Natural killer cell (primary cell): ENCODE results near the gene TXNRD3. TPM values are rescaled to one million over a fixed set of nuclear protein-coding genes. Genes with fewer than 3 reads are reported as not detected.

Experiments used
- ATAC-seq, 3 donors: fragments of 150-1000 bp in 2 of 3; fragments of 200-7000 bp in 1 of 3; cut with Tn5 transposase; 1 replicate in 1 of 3; 2 replicates in 2 of 3; pipeline ENCODE4 v1.10.0; 2021; ENCODE audit warnings: mild to moderate bottlenecking in 2 of 3, moderate library complexity in 2 of 3
- DNase-seq, 2 donors: peaks; one replicate each; pipeline versions ENCODE4 v3.0.0 to v3.0.0-alpha.2; 2013 to 2021; ENCODE audit warnings: mixed read lengths in 1 of 2
- H3K27ac ChIP-seq: one replicate; pipeline ENCODE4 v1.5.1; 2013; ENCODE audit warnings: mild to moderate bottlenecking, low read length
- H3K27me3 ChIP-seq: one replicate; pipeline ENCODE4 v1.6.1; 2013; ENCODE audit warnings: low read length; ENCODE audit not compliant: control insufficient read depth, insufficient read depth
- H3K36me3 ChIP-seq: one replicate; pipeline ENCODE4 v1.6.1; 2013; ENCODE audit warnings: low read length; ENCODE audit not compliant: control insufficient read depth, insufficient read depth
- H3K4me1 ChIP-seq: one replicate; pipeline ENCODE4 v1.6.1; 2013; ENCODE audit warnings: low read length; ENCODE audit not compliant: control insufficient read depth, insufficient read depth
- H3K4me3 ChIP-seq: one replicate; pipeline ENCODE4 v1.5.1; 2013; ENCODE audit warnings: low read length
- H3K9me3 ChIP-seq: one replicate; pipeline ENCODE4 v1.6.1; 2013; ENCODE audit warnings: low read length; ENCODE audit not compliant: control insufficient read depth, insufficient read depth
- H3K27ac Mint-ChIP-seq, 2 donors: one replicate each; pipeline ENCODE4 v1.8.0; 2022; ENCODE audit warnings: mild to moderate bottlenecking in 2 of 2, mixed read lengths in 2 of 2, moderate library complexity in 1 of 2
- H3K27me3 Mint-ChIP-seq, 2 donors: one replicate each; pipeline ENCODE4 v1.8.0; 2022; ENCODE audit warnings: low read depth in 2 of 2, mixed read lengths in 2 of 2
- H3K36me3 Mint-ChIP-seq: one replicate; pipeline ENCODE4 v1.8.0; 2022; ENCODE audit warnings: mixed read lengths
- H3K4me1 Mint-ChIP-seq, 2 donors: one replicate each; pipeline ENCODE4 v1.8.0; 2022; ENCODE audit warnings: mixed read lengths in 2 of 2
- H3K4me3 Mint-ChIP-seq: one replicate; pipeline ENCODE4 v1.8.0; 2022; ENCODE audit warnings: mild to moderate bottlenecking, moderate library complexity, mixed read lengths
- H3K9me3 Mint-ChIP-seq, 2 donors: one replicate each; pipeline ENCODE4 v1.8.0; 2022; ENCODE audit warnings: mixed read lengths in 2 of 2
- WGBS: methylation state at CpG from one replicate; pipeline ENCODE4 v1.1.7; 2013; ENCODE audit warnings: missing lambda C conversion rate; ENCODE audit not compliant: insufficient coverage; 5-methylcytosine and 5-hydroxymethylcytosine counted together
- intact Hi-C: fragments of 100-400 bp; cut with micrococcal nuclease; formaldehyde crosslinking; loops from one replicate; pipeline ENCODE4 v1.14.2; 2022
- total RNA-seq, 4 donors: library from RNA; stranded (reverse); fragments of 120-200 nt in 1 of 4; gene quantifications; one replicate each; pipeline versions ENCODE4 v1.2.3 to v1.2.4, GENCODE V29; 2013 to 2022
- TF ChIP-seq, protein P1 (sequence below): fragments of 200-600 bp; IDR thresholded peaks from one replicate; pipeline ENCODE4 v1.8.0; 2022; ENCODE audit warnings: antibody characterized with exemption

The TXNRD3 gene
- total RNA-seq, 3 donors from 2014 or later (not counting 1 experiment from before 2014, with no cell fraction given), result 0.77 to 1.1 (median 0.80) TPM

GRCh38 chr3:126649556-126650092 is 5.3 kb downstream of the TXNRD3 start:
- H3K36me3 ChIP-seq, result no peaks in the 10 kb centered on the region
- no peaks in the 10 kb centered on the region for H3K4me1 Mint-ChIP-seq
- H3K36me3 Mint-ChIP-seq, result no peaks in the 10 kb centered on the region
- H3K4me3 Mint-ChIP-seq, result no peak overlapping the region
- ATAC-seq (no peak), DNase-seq (no peak)
- intact Hi-C loops, result no loop called here
- no peak overlapping the region for H3K4me3 ChIP-seq
- no peak overlapping the region for H3K27ac Mint-ChIP-seq
- H3K27ac ChIP-seq, result no peak overlapping the region
- TF ChIP-seq, protein P1, sequence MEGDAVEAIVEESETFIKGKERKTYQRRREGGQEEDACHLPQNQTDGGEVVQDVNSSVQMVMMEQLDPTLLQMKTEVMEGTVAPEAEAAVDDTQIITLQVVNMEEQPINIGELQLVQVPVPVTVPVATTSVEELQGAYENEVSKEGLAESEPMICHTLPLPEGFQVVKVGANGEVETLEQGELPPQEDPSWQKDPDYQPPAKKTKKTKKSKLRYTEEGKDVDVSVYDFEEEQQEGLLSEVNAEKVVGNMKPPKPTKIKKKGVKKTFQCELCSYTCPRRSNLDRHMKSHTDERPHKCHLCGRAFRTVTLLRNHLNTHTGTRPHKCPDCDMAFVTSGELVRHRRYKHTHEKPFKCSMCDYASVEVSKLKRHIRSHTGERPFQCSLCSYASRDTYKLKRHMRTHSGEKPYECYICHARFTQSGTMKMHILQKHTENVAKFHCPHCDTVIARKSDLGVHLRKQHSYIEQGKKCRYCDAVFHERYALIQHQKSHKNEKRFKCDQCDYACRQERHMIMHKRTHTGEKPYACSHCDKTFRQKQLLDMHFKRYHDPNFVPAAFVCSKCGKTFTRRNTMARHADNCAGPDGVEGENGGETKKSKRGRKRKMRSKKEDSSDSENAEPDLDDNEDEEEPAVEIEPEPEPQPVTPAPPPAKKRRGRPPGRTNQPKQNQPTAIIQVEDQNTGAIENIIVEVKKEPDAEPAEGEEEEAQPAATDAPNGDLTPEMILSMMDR, result no peak
- H3K27me3 ChIP-seq, result no peaks in the 10 kb centered on the region
- H3K9me3 Mint-ChIP-seq, result no peaks in the 10 kb centered on the region
- H3K27me3 Mint-ChIP-seq, result peaks cover 26 to 32% of the 10 kb centered on the region in 2 donors
- H3K4me1 ChIP-seq, result peaks cover 4% of the 10 kb centered on the region
- H3K9me3 ChIP-seq, result no peaks in the 10 kb centered on the region
- WGBS, result 96% methylated on average over 2 of the region's 2 CpGs

DNA sequence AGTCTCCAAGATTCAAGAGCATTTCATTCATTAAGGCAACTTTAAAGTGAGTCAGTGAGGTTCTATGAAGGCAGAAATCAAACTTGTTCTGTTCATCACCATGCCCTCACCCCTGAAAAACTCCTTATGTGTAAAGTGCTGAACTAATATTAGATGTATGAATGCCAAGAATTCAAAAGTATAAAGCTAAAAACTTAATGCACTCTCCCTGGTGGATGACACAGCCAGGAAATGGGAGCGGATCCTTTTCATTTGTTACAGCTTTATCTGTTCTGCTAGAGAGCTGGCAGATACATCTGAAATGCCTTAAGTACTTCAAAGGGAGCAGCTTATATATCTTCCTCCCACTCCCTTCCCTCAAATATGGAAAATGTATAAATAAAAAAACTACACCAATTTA is 8.2 kb downstream of the TXNRD3 start:
- Histone ChIP-seq H3K27ac (no peak overlapping the region), H3K36me3 (no peaks in the 10 kb centered on the region), H3K4me3 (no peak overlapping the region), H3K9me3 (no peaks in the 10 kb centered on the region), H3K4me1 (no peaks in the 10 kb centered on the region), H3K27me3 (no peaks in the 10 kb centered on the region)
- Mint-ChIP-seq H3K27ac (no peak overlapping the region), H3K36me3 (no peaks in the 10 kb centered on the region), H3K4me3 (no peak overlapping the region), H3K27me3 (peaks cover 12 to 21% of the 10 kb centered on the region in 2 donors), H3K4me1 (no peaks in the 10 kb centered on the region), H3K9me3 (no peaks in the 10 kb centered on the region)
- intact Hi-C loops, result no loop called here
- 93% methylated on average over 1 of the region's 1 CpG for WGBS
- no peak for ATAC-seq
- DNase-seq, result no peak
- TF ChIP-seq, protein P1, result no peak

DNA sequence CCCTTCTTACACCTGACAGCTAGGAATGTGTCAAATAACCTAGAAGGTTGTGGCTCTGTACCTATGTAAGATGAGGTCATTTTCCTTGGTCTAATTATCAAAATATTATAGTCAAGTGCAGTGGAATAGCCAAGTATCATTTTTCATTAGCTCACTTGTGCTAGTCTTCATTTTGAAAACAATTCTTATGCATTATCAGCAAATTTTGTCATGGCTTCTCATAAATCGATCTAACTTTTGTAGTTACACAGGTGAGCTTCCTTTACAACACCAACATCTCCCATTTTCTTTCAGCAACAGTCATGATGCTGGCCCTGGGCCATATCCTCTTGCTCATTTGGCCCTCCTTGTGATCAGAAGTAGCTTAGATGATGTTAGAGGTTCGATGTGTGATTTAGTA is 10.3 kb downstream of the TXNRD3 start:
- Mint-ChIP-seq H3K9me3 (no peaks in the 10 kb centered on the region), H3K27ac (no peak overlapping the region), H3K27me3 (peaks cover 9 to 12% of the 10 kb centered on the region in 2 donors), H3K36me3 (no peaks in the 10 kb centered on the region), H3K4me1 (no peaks in the 10 kb centered on the region), H3K4me3 (no peak overlapping the region)
- Histone ChIP-seq H3K36me3 (no peaks in the 10 kb centered on the region), H3K27ac (no peak overlapping the region), H3K4me3 (no peak overlapping the region), H3K27me3 (no peaks in the 10 kb centered on the region), H3K4me1 (no peaks in the 10 kb centered on the region), H3K9me3 (no peaks in the 10 kb centered on the region)
- ATAC-seq (no peak), DNase-seq (no peak)
- 95% methylated on average over 1 of the region's 2 CpGs for WGBS
- intact Hi-C loops, result no loop called here
- TF ChIP-seq, protein P1, result no peak

DNA sequence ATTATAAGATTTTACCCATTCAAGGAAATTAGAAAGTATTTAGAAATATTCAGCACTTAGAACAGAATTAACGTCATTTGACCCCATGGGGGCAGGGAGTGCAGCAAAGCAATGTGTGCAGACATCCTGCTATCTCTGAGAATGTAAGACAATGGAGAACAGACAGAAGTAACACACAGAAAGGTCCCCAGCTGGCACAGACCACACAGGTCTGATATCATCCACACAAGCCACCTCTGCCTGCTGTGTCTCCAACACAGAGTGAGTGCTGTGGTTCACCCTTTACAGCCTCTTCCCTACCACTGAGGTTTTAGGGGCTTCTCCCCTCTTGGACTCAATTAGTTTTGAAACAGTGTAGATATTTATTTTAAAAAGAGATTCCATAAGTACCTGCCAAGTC is 16.1 kb downstream of the TXNRD3 start:
- peaks cover 0 to 2% of the 10 kb centered on the region in 2 donors for H3K27me3 Mint-ChIP-seq
- H3K27ac ChIP-seq, result no peak overlapping the region
- H3K4me3 ChIP-seq, result no peak overlapping the region
- 88% methylated on average over 1 of the region's 1 CpG for WGBS
- H3K27ac Mint-ChIP-seq, result no peak overlapping the region
- intact Hi-C loops, result no loop called here
- ATAC-seq, result no peak
- DNase-seq, result no peak
- TF ChIP-seq, protein P1, result no peak
- H3K4me1 ChIP-seq, result no peaks in the 10 kb centered on the region
- no peak overlapping the region for H3K4me3 Mint-ChIP-seq
- no peaks in the 10 kb centered on the region for H3K36me3 ChIP-seq
- no peaks in the 10 kb centered on the region for H3K4me1 Mint-ChIP-seq
- H3K9me3 Mint-ChIP-seq, result no peaks in the 10 kb centered on the region
- H3K27me3 ChIP-seq, result no peaks in the 10 kb centered on the region
- H3K9me3 ChIP-seq, result no peaks in the 10 kb centered on the region
- H3K36me3 Mint-ChIP-seq, result no peaks in the 10 kb centered on the region
